Choroid plexus epithelial cell (primary cell): ENCODE results near the gene IPO11.

Source experiments
- DNase-seq: peaks from one replicate; pipeline ENCODE4 v3.0.0-alpha.2; 2010; ENCODE audit warnings: low read depth
- H3K4me3 ChIP-seq: 2 replicates; pipeline ENCODE4 v1.5.1; 2011; ENCODE audit warnings: low read depth, mild to moderate bottlenecking, control low read depth, low read length, moderate library complexity
- TF ChIP-seq, protein P1 (sequence below): conservative IDR thresholded peaks from 2 replicates; pipeline ENCODE4 v1.5.1; 2011; ENCODE audit warnings: low read depth, mild to moderate bottlenecking, control low read depth, inconsistent platforms, low read length, moderate library complexity

Gene IPO11

DNA sequence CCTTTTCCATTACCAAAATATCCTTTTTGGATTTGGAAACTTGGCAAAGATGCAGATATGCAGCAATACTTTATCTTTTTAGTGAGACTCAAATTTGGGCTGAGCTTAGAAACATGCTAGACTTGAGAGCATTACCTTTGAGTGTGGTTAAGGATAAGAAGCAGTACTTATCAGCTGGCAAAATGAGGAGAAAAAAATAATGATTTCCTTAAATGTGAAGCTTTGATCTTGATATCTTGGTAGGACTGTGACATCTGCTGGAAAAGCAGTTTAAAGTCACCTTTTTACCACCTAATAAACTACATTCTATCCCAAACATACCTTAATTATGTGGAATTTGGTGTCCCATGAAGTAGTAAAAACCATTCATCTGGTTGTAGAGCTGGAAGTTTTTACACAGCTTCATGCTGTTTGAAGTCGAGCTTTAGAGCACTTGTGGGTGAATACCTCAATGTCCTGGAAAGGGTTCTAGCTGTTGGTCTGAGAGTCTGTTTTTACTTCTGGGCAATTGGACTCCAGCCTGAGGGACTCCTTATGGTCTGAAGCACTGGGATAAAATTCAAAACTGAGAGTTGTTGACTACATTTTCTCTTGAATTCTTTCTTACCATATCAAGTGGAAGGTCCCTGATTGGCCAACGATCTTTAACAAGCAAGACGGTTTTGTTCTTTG lies 219.5 kb downstream of the IPO11 start:
- peak; percentile 20 for DNase-seq
- H3K4me3 ChIP-seq, result no peak overlapping the region
- TF ChIP-seq, protein P1, sequence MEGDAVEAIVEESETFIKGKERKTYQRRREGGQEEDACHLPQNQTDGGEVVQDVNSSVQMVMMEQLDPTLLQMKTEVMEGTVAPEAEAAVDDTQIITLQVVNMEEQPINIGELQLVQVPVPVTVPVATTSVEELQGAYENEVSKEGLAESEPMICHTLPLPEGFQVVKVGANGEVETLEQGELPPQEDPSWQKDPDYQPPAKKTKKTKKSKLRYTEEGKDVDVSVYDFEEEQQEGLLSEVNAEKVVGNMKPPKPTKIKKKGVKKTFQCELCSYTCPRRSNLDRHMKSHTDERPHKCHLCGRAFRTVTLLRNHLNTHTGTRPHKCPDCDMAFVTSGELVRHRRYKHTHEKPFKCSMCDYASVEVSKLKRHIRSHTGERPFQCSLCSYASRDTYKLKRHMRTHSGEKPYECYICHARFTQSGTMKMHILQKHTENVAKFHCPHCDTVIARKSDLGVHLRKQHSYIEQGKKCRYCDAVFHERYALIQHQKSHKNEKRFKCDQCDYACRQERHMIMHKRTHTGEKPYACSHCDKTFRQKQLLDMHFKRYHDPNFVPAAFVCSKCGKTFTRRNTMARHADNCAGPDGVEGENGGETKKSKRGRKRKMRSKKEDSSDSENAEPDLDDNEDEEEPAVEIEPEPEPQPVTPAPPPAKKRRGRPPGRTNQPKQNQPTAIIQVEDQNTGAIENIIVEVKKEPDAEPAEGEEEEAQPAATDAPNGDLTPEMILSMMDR, result no peak

DNA sequence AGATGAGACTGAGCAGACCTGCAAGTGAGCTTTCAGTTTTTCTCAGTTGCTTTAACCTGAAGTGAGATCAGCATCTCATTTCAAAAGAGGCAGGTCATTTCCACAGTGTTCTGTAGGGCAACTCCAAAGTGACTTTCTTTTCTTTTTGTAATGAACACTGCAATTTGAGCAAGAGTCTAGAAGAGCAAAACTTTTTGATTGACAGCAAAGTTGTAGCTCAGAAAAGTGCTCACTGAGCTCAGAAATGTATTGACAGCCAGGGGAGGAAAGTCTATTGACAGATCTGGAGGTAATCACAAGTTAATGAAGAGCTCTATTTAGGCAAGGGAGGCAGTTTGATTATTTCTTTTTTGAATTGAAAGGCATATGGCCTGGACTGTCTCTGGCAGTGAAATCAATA lies 220.7 kb downstream of the IPO11 start:
- DNase-seq, result no peak
- H3K4me3 ChIP-seq, result no peak overlapping the region
- TF ChIP-seq, protein P1, result no peak

DNA sequence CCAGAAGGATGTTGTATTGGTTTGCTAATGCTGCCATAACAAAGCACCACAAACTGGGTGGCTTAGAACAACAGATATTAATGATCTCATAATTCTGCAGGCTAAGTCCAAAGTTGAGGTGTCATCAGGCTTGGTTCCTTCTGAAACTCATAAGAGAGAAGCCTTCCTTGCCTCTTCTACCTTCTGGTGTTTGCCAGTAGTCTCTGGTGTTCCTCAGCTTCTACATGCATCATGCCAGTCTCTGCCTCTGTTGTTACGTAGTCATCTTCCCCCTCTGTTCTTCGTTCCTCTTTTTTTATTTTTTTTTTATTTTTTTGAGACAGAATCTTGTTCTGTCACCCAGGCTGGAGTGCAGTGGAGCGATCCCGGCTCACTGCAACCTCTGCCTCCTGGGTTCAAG lies 227.9 kb downstream of the IPO11 start:
- H3K4me3 ChIP-seq, result no peak overlapping the region
- no peak for DNase-seq
- TF ChIP-seq, protein P1, result no peak

DNA sequence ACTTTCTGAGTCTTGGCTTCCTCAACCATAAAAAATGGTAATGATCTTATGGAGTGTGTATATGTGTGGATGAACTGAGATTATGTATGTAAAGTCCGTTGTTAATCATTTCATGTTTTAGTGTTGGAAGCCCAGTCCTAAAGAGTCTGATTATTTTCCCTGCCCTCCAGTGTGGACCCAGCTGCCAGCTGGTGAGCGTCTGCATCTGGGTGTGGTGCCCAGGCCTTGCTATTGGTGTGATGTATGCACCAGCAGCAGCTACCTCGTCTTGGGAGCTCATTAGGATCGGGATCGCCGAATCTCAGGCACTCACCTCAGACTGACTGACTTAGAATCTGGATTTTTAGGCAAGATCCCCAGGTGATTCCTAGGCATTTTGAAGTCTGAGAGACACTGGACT lies 229.9 kb downstream of the IPO11 start:
- no peak for DNase-seq
- H3K4me3 ChIP-seq, result no peak overlapping the region
- TF ChIP-seq, protein P1, result no peak

DNA sequence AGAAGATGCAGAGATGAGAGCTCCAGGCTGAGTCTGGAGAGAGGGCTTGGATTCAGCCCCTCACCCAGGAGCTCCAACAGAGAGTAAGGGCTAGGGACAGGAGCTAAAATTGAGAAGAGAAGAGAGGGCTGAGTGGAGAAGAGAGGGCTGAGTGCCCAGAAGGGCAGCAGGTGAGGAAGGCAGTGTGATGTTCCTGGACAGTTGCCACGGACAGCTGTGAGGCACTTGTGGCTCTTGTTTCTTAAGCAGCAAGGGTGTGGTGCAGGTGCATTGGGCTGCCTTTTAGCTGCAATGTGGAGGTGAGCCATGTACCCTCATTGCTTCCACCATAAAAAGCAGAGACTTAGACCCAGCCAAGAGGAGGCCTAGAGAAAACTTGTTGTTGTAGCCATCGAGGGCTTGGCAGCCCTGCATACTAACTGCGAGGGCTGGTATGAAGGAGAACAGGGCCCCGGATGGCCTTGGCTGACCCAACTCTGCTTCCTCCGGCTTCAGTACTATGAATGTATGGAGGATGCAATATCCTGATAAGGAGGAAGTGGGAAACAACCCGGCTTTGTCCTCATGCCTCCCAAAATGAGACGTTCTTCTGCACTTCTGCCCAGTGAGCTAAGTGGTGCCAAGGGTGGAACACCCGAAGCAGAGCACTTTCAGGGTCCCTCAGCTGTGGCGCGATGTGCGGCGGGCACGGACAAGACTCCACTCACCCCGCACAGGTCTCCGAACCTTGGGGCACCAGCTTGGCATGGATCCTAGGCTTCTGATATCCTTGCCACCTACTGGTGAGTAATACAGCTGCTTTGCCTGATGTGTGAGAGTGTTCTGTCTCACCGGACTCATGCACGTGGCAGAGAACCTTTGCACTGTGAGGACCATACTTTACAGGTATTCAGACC lies 231.2 kb downstream of the IPO11 start:
- TF ChIP-seq, protein P1, result peak; percentile 5
- no peak for DNase-seq
- H3K4me3 ChIP-seq, result no peak overlapping the region

DNA sequence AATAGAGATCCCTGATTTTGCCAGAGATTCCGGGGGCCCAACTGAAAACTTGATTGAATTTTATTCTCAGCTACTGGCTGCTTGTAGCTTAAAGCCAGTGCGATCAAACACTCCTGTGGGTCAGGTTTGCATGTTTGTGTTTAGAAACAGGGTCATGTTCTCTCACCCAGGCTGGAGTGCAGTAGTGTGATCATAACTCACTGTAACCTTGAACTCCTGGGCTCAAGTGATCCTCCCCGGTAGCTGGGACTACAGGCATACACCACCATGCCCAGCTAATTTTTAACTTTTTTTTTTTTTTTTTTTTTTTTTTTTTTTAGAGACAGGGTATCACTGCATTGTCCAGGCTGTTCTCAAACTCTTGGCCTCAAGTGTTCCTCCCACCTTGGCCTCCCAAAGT lies 232.7 kb downstream of the IPO11 start:
- no peak for DNase-seq
- TF ChIP-seq, protein P1, result no peak
- H3K4me3 ChIP-seq, result no peak overlapping the region
